ENCODE results near the gene MED12L.
"Not testable (repeated sequence)": the region's sequence is repeated elsewhere in the genome, so short reads cannot be mapped to it uniquely, and the experiment has no call there.

MED12L gene

GRCh38 chr3:151387842-151388241, 302.4 kb downstream of the MED12L start:
- DNase-seq, result no peak

GRCh38 chr3:151391720-151392119, 306.3 kb downstream of the MED12L start:
- no peak for DNase-seq

GRCh38 chr3:151392191-151392590, 306.7 kb downstream of the MED12L start:
- DNase-seq, result not testable (repeated sequence)

GRCh38 chr3:151393146-151393830, 307.8 kb downstream of the MED12L start:
- no peak for DNase-seq

- no peak for DNase-seq
Measured at GRCh38 chr3:151393941-151394340, 308.5 kb downstream of the MED12L start.

GRCh38 chr3:151394611-151395010, 309.1 kb downstream of the MED12L start:
- DNase-seq, result no peak

GRCh38 chr3:151395806-151396205, 310.3 kb downstream of the MED12L start:
- no peak for DNase-seq

GRCh38 chr3:151398895-151399294, 313.4 kb downstream of the MED12L start:
- DNase-seq, result no peak

GRCh38 chr3:151400341-151400740, 314.9 kb downstream of the MED12L start:
- DNase-seq, result no peak

- no peak for DNase-seq
Measured at GRCh38 chr3:151402349-151402748, 316.9 kb downstream of the MED12L start.

- no peak for DNase-seq
Measured at GRCh38 chr3:151403246-151403645, 317.8 kb downstream of the MED12L start.

GRCh38 chr3:151404316-151404715, 318.9 kb downstream of the MED12L start:
- no peak for DNase-seq

GRCh38 chr3:151407928-151408327, 322.5 kb downstream of the MED12L start:
- no peak for DNase-seq

GRCh38 chr3:151410891-151411559, 325.6 kb downstream of the MED12L start:
- DNase-seq, result no peak

- DNase-seq, result no peak
Measured at GRCh38 chr3:151412989-151413388, 327.5 kb downstream of the MED12L start.

- DNase-seq, result no peak
Measured at GRCh38 chr3:151415289-151415688, 329.8 kb downstream of the MED12L start.

GRCh38 chr3:151419806-151420205, 334.3 kb downstream of the MED12L start:
- no peak for DNase-seq

GRCh38 chr3:151421938-151422337, 336.5 kb downstream of the MED12L start:
- no peak for DNase-seq

- DNase-seq, result no peak
Measured at GRCh38 chr3:151423091-151423490, 337.6 kb downstream of the MED12L start.

GRCh38 chr3:151425627-151426340, 340.3 kb downstream of the MED12L start:
- DNase-seq, result no peak

- DNase-seq, result no peak
Measured at GRCh38 chr3:151426341-151426657, 340.8 kb downstream of the MED12L start.

- DNase-seq, result no peak
Measured at GRCh38 chr3:151428386-151428785, 342.9 kb downstream of the MED12L start.

GRCh38 chr3:151430821-151431484, 345.5 kb downstream of the MED12L start:
- DNase-seq, result no peak

GRCh38 chr3:151431940-151432339, 346.5 kb downstream of the MED12L start:
- DNase-seq, result no peak

Measured in stimulated activated CD8-positive, alpha-beta memory T cell treated with anti-CD3 and anti-CD28 coated beads, Interleukin-4, amount 100 ng/mL, for 48 hours (primary cell).